Esophagus muscularis mucosa (tissue), 4 donors: ENCODE data around the gene ST3GAL2. TPM values are rescaled to one million over a fixed set of nuclear protein-coding genes. Genes with fewer than 3 reads are reported as not detected.
A peak's percentile ranks its signal among the peaks of the same experiment; 100 is the strongest.

ENCODE experiments used
- DNase-seq: peaks from one replicate; pipeline ENCODE4 v3.0.0-alpha.2; 2017; ENCODE audit errors: extremely low spot score
- H3K27ac ChIP-seq, 4 donors: fragments of 200-600 bp; sonication (generic); replicated peaks in 1 of 4; 1 replicate in 3 of 4; 2 replicates in 1 of 4; pipeline ENCODE4 v1.5.1; 2016 to 2019; ENCODE audit warnings: mild to moderate bottlenecking in 1 of 4
- H3K27me3 ChIP-seq, 4 donors: fragments of 200-600 bp; sonication (generic); one replicate each; pipeline versions ENCODE4 v1.5.1 to v1.6.0; 2016 to 2019
- H3K36me3 ChIP-seq, 4 donors: fragments of 200-600 bp; sonication (generic); one replicate each; pipeline ENCODE4 v1.5.1; 2016 to 2019
- H3K4me1 ChIP-seq, 4 donors: fragments of 200-600 bp; sonication (generic); one replicate each; pipeline ENCODE4 v1.5.1; 2016 to 2019
- H3K4me3 ChIP-seq, 4 donors: fragments of 200-600 bp; sonication (generic); 1 replicate in 2 of 4; 2 replicates in 2 of 4; pipeline ENCODE4 v1.5.1; 2016 to 2019; ENCODE audit warnings: mild to moderate bottlenecking in 4 of 4, moderate library complexity in 1 of 4
- H3K9me3 ChIP-seq, 4 donors: fragments of 200-600 bp; sonication (generic); 1 replicate in 3 of 4; 2 replicates in 1 of 4; pipeline ENCODE4 v1.5.1; 2016 to 2019
- CTCF ChIP-seq, 3 experiments: fragments of 200-600 bp in 2 of 3; fragments of 450-650 bp in 1 of 3; sonication (generic) in 2 of 3; IDR thresholded peaks; one replicate each; pipeline ENCODE4 v1.5.1; 2017 to 2019; ENCODE audit warnings: antibody characterized with exemption in 3 of 3, mild to moderate bottlenecking in 2 of 3, moderate library complexity in 1 of 3
- EP300 ChIP-seq: sonication (generic); formaldehyde crosslinking; IDR thresholded peaks from one replicate; pipeline ENCODE4 v1.6.1; 2017; ENCODE audit warnings: antibody characterized with exemption
- POLR2A ChIP-seq: fragments of 450-650 bp; IDR thresholded peaks from one replicate; pipeline ENCODE4 v1.6.1; 2017; ENCODE audit warnings: antibody characterized with exemption, moderate library complexity, mild to moderate bottlenecking, low read depth
- POLR2AphosphoS5 ChIP-seq, 2 donors: sonication (generic); formaldehyde crosslinking; IDR thresholded peaks; one replicate each; pipeline ENCODE4 v1.6.1; 2017; ENCODE audit warnings: antibody characterized with exemption in 2 of 2
- WGBS: methylation state at CpG from one replicate; pipeline ENCODE4 v1.1.5; 2018; 5-methylcytosine and 5-hydroxymethylcytosine counted together
- intact Hi-C: fragments of 100-400 bp; cut with DNase I; formaldehyde crosslinking; loops from one replicate; pipeline ENCODE4 v1.15.1; 2023
- total RNA-seq, 4 donors: library from RNA; depleted of rRNA; stranded (reverse); fragments of >200 nt; gene quantifications; one replicate each; pipeline versions ENCODE4 v1.1.0 to v1.2.1, GENCODE V29; 2016

ST3GAL2 gene
- total RNA-seq, 4 donors from 2014 or later: 18.6 to 34.9 (median 27.2) TPM

- Histone ChIP-seq H3K4me3 (peak overlapping the region; percentile 5 to 26 (median 12)), H3K27me3 (no peaks in the 10 kb centered on the region), H3K4me1 (peaks cover 85 to 93% (median 89%) of the 10 kb centered on the region in 4 donors), H3K27ac (peak overlapping the region; percentile 63 to 74 (median 70)), H3K36me3 (peaks cover 0 to 6% (median 2%) of the 10 kb centered on the region in 4 donors), H3K9me3 (no peaks in the 10 kb centered on the region)
- intact Hi-C loops: no loop called here
- DNase-seq: no peak
- no peak for TF ChIP-seq POLR2A
- TF ChIP-seq CTCF (IDR thresholded peaks at IDR 0.05): no peak
- TF ChIP-seq POLR2AphosphoS5 (IDR thresholded peaks at IDR 0.05): no peak
- TF ChIP-seq EP300: no peak
- WGBS: 24% methylated on average over 12 of the region's 12 CpGs
Observed at GRCh38 chr16:70432723-70433457, 6.0 kb downstream of the ST3GAL2 start.

GRCh38 chr16:70432356-70432722 is 6.6 kb downstream of the ST3GAL2 start:
- peak overlapping the region; percentile 63 to 74 (median 70) for H3K27ac ChIP-seq

GRCh38 chr16:70430667-70431536 is 8.0 kb downstream of the ST3GAL2 start:
- peaks cover 80 to 84% (median 82%) of the 10 kb centered on the region in 4 donors for H3K4me1 ChIP-seq
- H3K27ac ChIP-seq: peak overlapping the region; percentile 46 to 74 (median 69)
- H3K27me3 ChIP-seq: no peaks in the 10 kb centered on the region
- no peak for DNase-seq
- peaks cover 0 to 6% (median 2%) of the 10 kb centered on the region in 4 donors for H3K36me3 ChIP-seq
- no peak overlapping the region for H3K4me3 ChIP-seq
- TF ChIP-seq CTCF (IDR thresholded peaks at IDR 0.05): no peak
- no peak for TF ChIP-seq POLR2AphosphoS5 (IDR thresholded peaks at IDR 0.05)
- TF ChIP-seq POLR2A: no peak
- TF ChIP-seq EP300: no peak
- 31% methylated on average over 6 of the region's 11 CpGs for WGBS
- intact Hi-C loops: no loop called here
- H3K9me3 ChIP-seq: no peaks in the 10 kb centered on the region

More at GRCh38 chr16:70432356-70432722, 6.6 kb downstream of the ST3GAL2 start:
- Histone ChIP-seq H3K4me1 (peaks cover 88 to 93% (median 91%) of the 10 kb centered on the region in 4 donors), H3K36me3 (peaks cover 0 to 6% (median 2%) of the 10 kb centered on the region in 4 donors), H3K27me3 (no peaks in the 10 kb centered on the region), H3K4me3 (no peak overlapping the region), H3K9me3 (no peaks in the 10 kb centered on the region)
- WGBS: 31% methylated on average over 3 of the region's 3 CpGs
- TF ChIP-seq EP300 (no peak), POLR2A (no peak), POLR2AphosphoS5 (IDR thresholded peaks at IDR 0.05) (no peak), CTCF (IDR thresholded peaks at IDR 0.05) (no peak)
- intact Hi-C loops: no loop called here
- no peak for DNase-seq

GRCh38 chr16:70429888-70430666 is 8.8 kb downstream of the ST3GAL2 start:
- H3K4me3 ChIP-seq: no peak overlapping the region
- no peaks in the 10 kb centered on the region for H3K9me3 ChIP-seq
- peaks cover 80 to 86% (median 80%) of the 10 kb centered on the region in 4 donors for H3K4me1 ChIP-seq
- peaks cover 0 to 6% (median 2%) of the 10 kb centered on the region in 4 donors for H3K36me3 ChIP-seq
- TF ChIP-seq CTCF (IDR thresholded peaks at IDR 0.05) (no peak), POLR2A (no peak)
- peak overlapping the region; percentile 46 to 74 (median 69) for H3K27ac ChIP-seq
- H3K27me3 ChIP-seq: no peaks in the 10 kb centered on the region
- intact Hi-C loops: no loop called here
- 81% methylated on average over 4 of the region's 5 CpGs for WGBS
- no peak for DNase-seq
